NCI-H2227 (cell line): ENCODE data around the gene WBP4.
A peak's percentile ranks its signal among the peaks of the same experiment; 100 is the strongest.

ENCODE experiments used
- DNase-seq: peaks from one replicate; lab custom pipeline; 2025; ENCODE audit not compliant: unreplicated experiment; lab: John Stamatoyannopoulos, UW

The WBP4 gene

GRCh38 chr13:41048640-41049039 lies 12.7 kb upstream of the WBP4 start:
- no peak for DNase-seq

- DNase-seq: no peak
These were observed 11.5 kb upstream of the WBP4 start for GRCh38 chr13:41049480-41050440.

GRCh38 chr13:41052441-41052840 lies 8.9 kb upstream of the WBP4 start:
- DNase-seq: no peak

GRCh38 chr13:41053384-41053826 lies 7.9 kb upstream of the WBP4 start:
- DNase-seq: no peak

GRCh38 chr13:41054212-41054877 lies 7.0 kb upstream of the WBP4 start:
- DNase-seq: peak; percentile 38

GRCh38 chr13:41054919-41055619 lies 6.2 kb upstream of the WBP4 start:
- no peak for DNase-seq

GRCh38 chr13:41056194-41056593 lies 5.1 kb upstream of the WBP4 start:
- DNase-seq: no peak

- no peak for DNase-seq
These were observed 4.2 kb upstream of the WBP4 start for GRCh38 chr13:41056826-41057711.

- DNase-seq: no peak
These were observed 2.8 kb upstream of the WBP4 start for GRCh38 chr13:41058295-41059070.

- DNase-seq: no peak
These were observed 1.7 kb upstream of the WBP4 start for GRCh38 chr13:41059456-41060081.

GRCh38 chr13:41060082-41060723 lies 1.1 kb upstream of the WBP4 start:
- DNase-seq: peak; percentile 87

GRCh38 chr13:41060724-41061074 lies 610 bp upstream of the WBP4 start:
- peak; percentile 77 for DNase-seq

GRCh38 chr13:41061914-41062837 lies 867 bp downstream of the WBP4 start:
- DNase-seq: peak; percentile 70

GRCh38 chr13:41064493-41064892 lies 3.2 kb downstream of the WBP4 start:
- no peak for DNase-seq

GRCh38 chr13:41065078-41065477 lies 3.8 kb downstream of the WBP4 start:
- no peak for DNase-seq

- no peak for DNase-seq
These were observed 13.2 kb downstream of the WBP4 start for GRCh38 chr13:41074523-41074922.

- DNase-seq: peak; percentile 17
These were observed 13.7 kb downstream of the WBP4 start for GRCh38 chr13:41075034-41075433.

GRCh38 chr13:41075485-41075884 lies 14.2 kb downstream of the WBP4 start:
- DNase-seq: no peak
